Upper lobe of left lung (tissue), 6 donors: ENCODE measurements around the gene SACS. TPM values are rescaled to one million over a fixed set of nuclear protein-coding genes. Genes with fewer than 3 reads are reported as not detected.
A peak's percentile ranks its signal among the peaks of the same experiment; 100 is the strongest.
"Not testable (repeated sequence)": the region's sequence is repeated elsewhere in the genome, so short reads cannot be mapped to it uniquely, and the experiment has no call there.

Experiments
- ATAC-seq, 2 donors: fragments of 200-7000 bp; cut with Tn5 transposase; one replicate each; pipeline ENCODE4 v1.9.1; 2022; ENCODE audit warnings: mild to moderate bottlenecking in 2 of 2, moderate library complexity in 2 of 2; ENCODE audit not compliant: low FRiP score in 2 of 2
- DNase-seq, 2 donors: peaks; one replicate each; pipeline ENCODE4 v3.0.0-alpha.2; 2019 to 2020
- H3K27ac ChIP-seq, 4 donors: fragments of 200-600 bp; sonication (generic); one replicate each; pipeline ENCODE4 v1.5.1; 2016 to 2019
- H3K27me3 ChIP-seq, 4 donors: fragments of 200-600 bp; sonication (generic); one replicate each; pipeline ENCODE4 v1.5.1; 2017 to 2019
- H3K36me3 ChIP-seq, 4 donors: fragments of 200-600 bp; sonication (generic); one replicate each; pipeline ENCODE4 v1.5.1; 2016 to 2019
- H3K4me1 ChIP-seq, 4 donors: fragments of 200-600 bp; sonication (generic); one replicate each; pipeline ENCODE4 v1.5.1; 2018 to 2019
- H3K4me3 ChIP-seq, 4 donors: fragments of 200-600 bp; sonication (generic); one replicate each; pipeline ENCODE4 v1.5.1; 2017 to 2019; ENCODE audit warnings: mild to moderate bottlenecking in 2 of 4, moderate library complexity in 1 of 4
- H3K9me3 ChIP-seq, 4 donors: fragments of 200-600 bp; sonication (generic); one replicate each; pipeline ENCODE4 v1.5.1; 2018 to 2019
- CTCF ChIP-seq, 6 experiments: fragments of 450-650 bp in 4 of 6; fragments of 200-600 bp in 2 of 6; sonication (generic) in 2 of 6; IDR thresholded peaks; one replicate each; pipeline ENCODE4 v1.5.1; 2016 to 2019; ENCODE audit warnings: antibody characterized with exemption in 6 of 6
- EP300 ChIP-seq, 4 donors: sonication (generic); formaldehyde crosslinking; IDR thresholded peaks; one replicate each; pipeline ENCODE4 v1.5.1; 2017; ENCODE audit warnings: antibody characterized with exemption in 4 of 4, control low read depth in 2 of 4
- POLR2A ChIP-seq, 4 donors: fragments of 450-650 bp; IDR thresholded peaks; one replicate each; pipeline ENCODE4 v1.5.1; 2016 to 2017; ENCODE audit warnings: antibody characterized with exemption in 4 of 4, mild to moderate bottlenecking in 2 of 4
- POLR2AphosphoS5 ChIP-seq, 2 donors: sonication (generic); formaldehyde crosslinking; IDR thresholded peaks; one replicate each; pipeline ENCODE4 v1.5.1; 2017; ENCODE audit warnings: antibody characterized with exemption in 2 of 2
- WGBS, 2 donors: methylation state at CpG; one replicate each; pipeline ENCODE4 v1.1.5; 2017 to 2018; 5-methylcytosine and 5-hydroxymethylcytosine counted together
- total RNA-seq, 6 donors: library from RNA; depleted of rRNA in 4 of 6; stranded (reverse); fragments of >200 nt in 4 of 6; gene quantifications; one replicate each; pipeline versions ENCODE4 v1.1.0 to v1.2.1, GENCODE V29; 2016 to 2021
- donor health status: DM: no; HTN: no; CAD: no; lungs with moderate emphysema.
- donor health status: DM: no; HTN: yes; CAD: no; lungs with severe emphysema.

Gene SACS
- total RNA-seq, 6 donors from 2014 or later = 2.4 to 25.1 (median 9.7) TPM

- Histone ChIP-seq H3K27ac (no peak overlapping the region), H3K4me3 (no peak overlapping the region), H3K4me1 (no peaks in the 10 kb centered on the region), H3K36me3 (no peaks in the 10 kb centered on the region), H3K9me3 (no peaks in the 10 kb centered on the region), H3K27me3 (no peaks in the 10 kb centered on the region)
- peak in 1 of 2 donors; percentile 40 for DNase-seq
- WGBS, 2 donors = 88 to 89% methylated on average over 15 of the region's 15 CpGs
- no peak for ATAC-seq
- TF ChIP-seq POLR2AphosphoS5 (IDR thresholded peaks at IDR 0.05) (no peak), EP300 (IDR thresholded peaks at IDR 0.05) (no peak), CTCF (IDR thresholded peaks at IDR 0.05) (no peak), POLR2A (IDR thresholded peaks at IDR 0.05) (no peak)
Measured at GRCh38 chr13:23440821-23441618, 7.5 kb upstream of the SACS start.

GRCh38 chr13:23440324-23440723 lies 6.8 kb upstream of the SACS start:
- WGBS, 2 donors = 83 to 91% methylated on average over 6 of the region's 6 CpGs
- not testable (repeated sequence) for ATAC-seq, H3K27me3 ChIP-seq, H3K9me3 ChIP-seq, H3K4me1 ChIP-seq, DNase-seq, H3K36me3 ChIP-seq, H3K27ac ChIP-seq, H3K4me3 ChIP-seq

- H3K9me3 ChIP-seq = no peaks in the 10 kb centered on the region
- no peaks in the 10 kb centered on the region for H3K36me3 ChIP-seq
- peaks cover 0 to 7% (median 3%) of the 10 kb centered on the region in 4 donors for H3K4me1 ChIP-seq
- peaks cover 0 to 4% (median 0%) of the 10 kb centered on the region in 4 donors for H3K27me3 ChIP-seq
- no peak overlapping the region for H3K27ac ChIP-seq
- 83 to 85% methylated on average over 4 of the region's 4 CpGs for WGBS, 2 donors
- H3K4me3 ChIP-seq = no peak overlapping the region
- ATAC-seq (no peak), DNase-seq (no peak)
- TF ChIP-seq EP300 (IDR thresholded peaks at IDR 0.05) (no peak), POLR2A (IDR thresholded peaks at IDR 0.05) (no peak), POLR2AphosphoS5 (IDR thresholded peaks at IDR 0.05) (no peak), CTCF (IDR thresholded peaks at IDR 0.05) (no peak)
Measured at GRCh38 chr13:23437916-23438315, 4.4 kb upstream of the SACS start.

- Histone ChIP-seq H3K36me3 (no peaks in the 10 kb centered on the region), H3K9me3 (no peaks in the 10 kb centered on the region), H3K27me3 (peaks cover 0 to 4% (median 0%) of the 10 kb centered on the region in 4 donors), H3K27ac (no peak overlapping the region), H3K4me3 (no peak overlapping the region), H3K4me1 (peaks cover 0 to 7% (median 3%) of the 10 kb centered on the region in 4 donors)
- no peak for DNase-seq
- WGBS, 2 donors = 81 to 92% methylated on average over 5 of the region's 5 CpGs
- no peak for TF ChIP-seq CTCF (IDR thresholded peaks at IDR 0.05)
- no peak for TF ChIP-seq POLR2A (IDR thresholded peaks at IDR 0.05)
- no peak for TF ChIP-seq EP300 (IDR thresholded peaks at IDR 0.05)
- TF ChIP-seq POLR2AphosphoS5 (IDR thresholded peaks at IDR 0.05) = no peak
- ATAC-seq = no peak
Measured at GRCh38 chr13:23436680-23437079, 3.2 kb upstream of the SACS start.

GRCh38 chr13:23434491-23434890 lies 989 bp upstream of the SACS start:
- Histone ChIP-seq H3K9me3 (no peaks in the 10 kb centered on the region), H3K4me1 (peaks cover 0 to 7% (median 3%) of the 10 kb centered on the region in 4 donors), H3K36me3 (no peaks in the 10 kb centered on the region), H3K27me3 (peaks cover 0 to 4% (median 0%) of the 10 kb centered on the region in 4 donors), H3K4me3 (no peak overlapping the region), H3K27ac (no peak overlapping the region)
- TF ChIP-seq POLR2AphosphoS5 (IDR thresholded peaks at IDR 0.05) (no peak), CTCF (IDR thresholded peaks at IDR 0.05) (no peak), POLR2A (IDR thresholded peaks at IDR 0.05) (no peak), EP300 (IDR thresholded peaks at IDR 0.05) (no peak)
- DNase-seq (no peak), ATAC-seq (no peak)
- 83 to 85% methylated on average over 4 of the region's 4 CpGs for WGBS, 2 donors
